Activated CD4-positive, alpha-beta T cell treated with anti-CD3 and anti-CD28 coated beads for 48 hours (primary cell): Measurements from ENCODE around the gene DIP2C.

Experiments used
- DNase-seq: peaks from one replicate; pipeline ENCODE4 v3.0.0-alpha.2; 2020

Gene DIP2C

DNA sequence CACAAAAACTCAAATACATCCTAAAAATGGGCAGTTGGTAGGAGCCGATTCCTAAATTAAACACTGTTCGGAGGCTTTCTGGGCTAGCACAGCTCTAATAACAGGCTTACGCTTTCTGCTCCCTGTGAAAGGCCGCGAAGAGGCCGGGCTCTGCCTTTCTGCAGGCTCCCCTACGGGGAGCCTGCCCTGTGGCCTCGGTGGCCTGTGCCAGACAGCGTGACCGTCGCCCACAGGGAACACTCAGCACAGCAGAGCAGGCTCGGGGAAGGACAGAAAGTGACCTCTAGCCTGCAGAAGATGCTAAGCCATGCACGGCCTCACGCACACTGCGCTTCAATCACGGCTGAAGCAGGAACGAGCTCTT is 64.2 kb downstream of the DIP2C start:
- DNase-seq, result no peak

DNA sequence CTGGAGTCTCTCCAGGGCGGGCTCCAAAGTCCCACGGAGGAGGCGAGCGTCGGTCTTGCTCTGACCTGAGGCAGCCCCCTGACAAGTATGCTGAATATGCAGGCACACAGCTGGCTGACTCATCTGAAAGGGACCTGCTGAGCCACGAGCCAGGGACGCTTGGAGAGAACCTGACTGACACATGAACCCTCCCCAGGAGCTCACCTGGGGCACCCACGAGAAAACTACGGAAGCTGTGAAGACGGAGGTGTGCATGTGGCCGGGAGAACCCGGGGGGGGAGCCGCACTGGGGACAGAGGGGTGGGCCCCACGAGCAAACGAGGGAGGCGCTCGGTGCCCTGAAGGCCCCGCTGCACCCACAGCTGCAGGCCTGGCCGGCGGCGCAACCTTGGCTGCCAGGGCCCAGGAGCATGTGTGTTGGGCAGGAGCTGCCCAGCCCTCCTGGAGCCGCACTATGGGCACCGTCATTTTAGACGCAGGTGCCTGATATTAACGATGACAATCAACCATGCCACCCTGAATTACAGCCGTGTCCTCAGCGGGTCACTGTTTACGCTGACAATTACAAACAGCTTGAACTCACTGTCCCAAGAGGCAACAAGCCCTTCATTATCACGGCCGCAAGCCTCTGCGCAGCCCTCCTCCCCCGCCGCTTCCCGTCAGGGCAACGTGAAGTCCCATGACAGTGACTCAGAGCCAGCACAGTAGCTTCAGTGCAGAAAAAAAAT is 64.7 kb downstream of the DIP2C start:
- no peak for DNase-seq

DNA sequence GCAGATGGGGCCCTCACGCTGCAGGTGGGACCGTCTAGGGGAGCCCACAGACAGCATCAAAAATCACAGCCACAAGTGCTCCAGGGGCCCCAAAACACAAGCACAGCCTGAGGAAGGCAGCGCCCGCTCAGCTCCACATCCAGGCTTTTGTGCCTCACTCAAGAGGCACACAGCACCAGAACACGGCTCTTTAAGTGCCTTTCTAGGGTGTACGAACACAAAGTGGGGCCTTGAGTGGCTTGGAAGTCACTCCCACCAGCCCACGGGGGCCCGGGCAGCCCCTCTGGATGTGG is 65.2 kb downstream of the DIP2C start:
- no peak for DNase-seq

DNA sequence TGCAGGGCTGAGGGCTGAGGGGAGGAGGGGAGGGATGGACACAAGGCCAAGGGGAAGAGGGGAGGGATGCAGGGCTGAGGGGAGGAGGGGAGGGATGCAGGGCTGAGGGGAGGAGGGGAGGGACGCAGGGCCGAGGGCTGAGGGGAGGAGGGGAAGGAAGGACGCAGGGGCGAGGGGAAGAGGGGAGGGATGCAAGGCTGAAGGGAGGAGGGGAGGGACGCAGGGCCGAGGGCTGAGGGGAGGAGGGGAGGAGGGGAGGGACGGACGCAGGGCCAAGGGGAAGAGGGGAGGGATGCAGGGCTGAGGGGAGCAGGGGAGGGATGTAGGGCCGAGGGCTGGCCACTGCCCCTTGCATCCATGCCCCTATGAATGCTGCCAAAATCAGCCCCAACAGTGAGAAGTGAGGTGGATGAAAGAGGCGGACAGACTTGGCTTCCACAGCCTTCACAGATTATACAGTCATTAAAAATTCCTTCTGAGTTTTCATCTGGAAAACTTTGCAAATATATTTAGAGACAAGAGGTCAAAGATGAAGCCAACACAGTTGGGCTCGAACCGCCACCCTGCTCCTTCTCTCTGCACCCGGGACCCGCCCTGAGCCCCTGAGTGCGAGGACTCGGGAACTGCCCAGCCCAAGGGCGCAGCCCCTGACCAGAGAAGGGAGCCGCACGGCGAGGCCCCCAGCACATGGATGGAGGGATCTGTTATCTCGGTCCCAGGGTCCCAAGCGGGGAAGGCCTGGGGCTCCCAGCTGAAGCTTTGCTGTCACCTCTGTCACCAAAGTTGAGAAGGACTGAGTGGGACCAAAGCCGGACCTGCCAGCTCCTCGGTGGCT is 65.8 kb downstream of the DIP2C start:
- DNase-seq, result no peak

GRCh38 chr10:623014-623413 is 66.5 kb downstream of the DIP2C start:
- DNase-seq, result no peak

GRCh38 chr10:621981-622740 is 67.3 kb downstream of the DIP2C start:
- DNase-seq, result no peak

GRCh38 chr10:621513-621912 is 68.0 kb downstream of the DIP2C start:
- DNase-seq, result no peak

GRCh38 chr10:620971-621370 is 68.5 kb downstream of the DIP2C start:
- DNase-seq, result no peak

DNA sequence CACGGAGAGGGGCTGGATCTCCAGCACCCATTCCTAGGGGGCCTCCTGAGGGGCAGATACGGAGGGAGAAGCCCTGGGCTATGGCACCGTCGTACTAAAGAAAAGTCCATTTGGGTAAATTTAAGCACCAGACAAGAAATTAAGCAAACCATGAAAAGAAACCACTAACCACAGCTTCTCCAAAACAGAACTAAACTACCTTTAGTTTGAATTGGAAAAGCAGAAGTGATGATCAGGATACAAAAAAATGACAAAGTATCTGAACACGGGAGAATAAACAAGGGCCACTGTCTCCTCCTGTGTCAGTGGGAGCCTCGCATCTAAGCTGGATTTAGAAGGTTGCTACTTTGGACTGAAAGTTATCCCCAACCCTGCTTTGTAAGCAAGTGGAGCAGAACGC is 69.1 kb downstream of the DIP2C start:
- DNase-seq, result no peak

- DNase-seq, result no peak
Observed at GRCh38 chr10:619710-620109, 69.8 kb downstream of the DIP2C start.

- DNase-seq, result no peak
Observed at GRCh38 chr10:618229-618989, 71.1 kb downstream of the DIP2C start.

DNA sequence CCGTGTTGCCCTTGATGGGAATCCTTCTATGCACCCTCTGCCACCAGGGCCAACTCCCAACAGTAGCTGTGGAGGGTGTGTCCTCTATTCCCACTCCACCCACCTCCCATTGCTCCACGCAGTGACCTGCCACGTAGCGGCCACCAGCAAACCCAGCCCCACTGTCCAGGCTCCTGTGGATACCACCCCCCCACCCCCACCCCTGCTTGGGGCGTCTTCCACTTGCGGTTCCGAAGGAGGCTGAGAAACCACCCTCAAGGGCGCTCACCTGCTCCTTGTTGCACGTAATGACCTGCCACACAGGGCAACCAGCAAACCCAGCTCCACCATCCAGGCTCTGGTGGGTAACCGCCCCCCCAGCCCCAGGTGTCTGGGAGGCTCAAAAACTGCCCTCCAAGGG is 72.0 kb downstream of the DIP2C start:
- no peak for DNase-seq

- no peak for DNase-seq
Observed at GRCh38 chr10:615583-616152, 73.8 kb downstream of the DIP2C start.

DNA sequence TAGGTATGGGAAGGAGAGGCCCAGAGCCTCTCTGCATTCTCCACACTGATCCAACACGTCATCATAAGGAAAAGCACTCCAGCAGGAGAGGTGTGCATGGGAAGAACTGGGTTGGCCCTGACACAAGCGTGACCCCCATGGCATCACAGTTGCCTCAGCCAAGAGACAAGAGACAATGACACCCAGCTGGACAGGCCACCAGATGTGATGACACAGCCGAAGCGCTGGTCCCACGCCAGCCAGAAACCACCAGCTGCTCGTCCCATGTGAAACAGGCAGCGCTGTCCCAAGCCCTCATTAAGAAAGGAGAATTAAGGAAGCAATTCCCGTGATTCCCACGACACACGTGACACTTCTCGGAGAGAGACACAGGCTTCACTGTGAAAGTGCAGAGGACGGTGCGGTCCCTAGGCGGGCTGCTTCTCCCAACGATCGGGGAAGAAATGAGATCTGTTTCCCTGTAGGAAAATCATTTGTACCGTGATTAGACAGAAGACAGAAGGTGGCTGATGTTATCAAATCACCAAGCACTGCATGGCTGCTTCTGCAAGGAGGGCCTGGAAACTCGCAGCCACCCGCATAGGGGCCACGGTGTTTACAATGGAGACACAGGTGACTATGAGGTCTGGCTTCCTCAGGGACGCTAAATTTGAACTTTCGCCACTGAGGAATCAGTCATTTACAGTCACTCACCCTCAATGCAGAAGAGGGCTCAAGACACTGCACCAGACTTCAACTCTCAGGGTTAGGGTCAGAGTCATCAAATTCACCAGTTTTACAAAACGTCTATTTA is 74.5 kb downstream of the DIP2C start:
- no peak for DNase-seq

DNA sequence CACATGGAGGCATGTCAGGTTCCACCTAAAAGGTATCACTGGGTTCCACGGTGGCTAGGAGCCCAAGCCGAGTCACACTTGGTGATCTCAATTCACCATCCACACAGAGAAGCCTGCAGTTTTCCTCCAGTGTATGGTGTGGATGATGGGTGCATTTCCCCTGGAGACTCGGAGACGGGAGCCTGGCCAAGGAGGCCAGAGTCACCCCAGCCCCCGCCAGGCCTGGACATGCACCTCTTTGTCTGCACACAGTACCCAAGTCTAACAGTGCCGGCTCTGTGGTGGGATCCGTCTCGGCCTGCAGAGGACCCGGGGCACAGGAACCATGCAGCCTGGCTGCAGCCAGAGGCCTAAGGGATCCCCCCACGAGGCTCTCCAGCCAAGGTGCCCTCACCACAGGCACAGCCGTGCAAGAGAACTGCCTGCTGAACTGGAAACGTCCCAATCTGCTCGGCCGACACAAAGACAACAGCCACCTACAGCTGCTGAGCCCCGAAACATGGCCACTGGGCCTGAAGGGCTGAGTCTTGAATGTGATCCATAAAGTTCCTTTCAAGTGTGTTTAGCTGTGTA is 75.2 kb downstream of the DIP2C start:
- no peak for DNase-seq

DNA sequence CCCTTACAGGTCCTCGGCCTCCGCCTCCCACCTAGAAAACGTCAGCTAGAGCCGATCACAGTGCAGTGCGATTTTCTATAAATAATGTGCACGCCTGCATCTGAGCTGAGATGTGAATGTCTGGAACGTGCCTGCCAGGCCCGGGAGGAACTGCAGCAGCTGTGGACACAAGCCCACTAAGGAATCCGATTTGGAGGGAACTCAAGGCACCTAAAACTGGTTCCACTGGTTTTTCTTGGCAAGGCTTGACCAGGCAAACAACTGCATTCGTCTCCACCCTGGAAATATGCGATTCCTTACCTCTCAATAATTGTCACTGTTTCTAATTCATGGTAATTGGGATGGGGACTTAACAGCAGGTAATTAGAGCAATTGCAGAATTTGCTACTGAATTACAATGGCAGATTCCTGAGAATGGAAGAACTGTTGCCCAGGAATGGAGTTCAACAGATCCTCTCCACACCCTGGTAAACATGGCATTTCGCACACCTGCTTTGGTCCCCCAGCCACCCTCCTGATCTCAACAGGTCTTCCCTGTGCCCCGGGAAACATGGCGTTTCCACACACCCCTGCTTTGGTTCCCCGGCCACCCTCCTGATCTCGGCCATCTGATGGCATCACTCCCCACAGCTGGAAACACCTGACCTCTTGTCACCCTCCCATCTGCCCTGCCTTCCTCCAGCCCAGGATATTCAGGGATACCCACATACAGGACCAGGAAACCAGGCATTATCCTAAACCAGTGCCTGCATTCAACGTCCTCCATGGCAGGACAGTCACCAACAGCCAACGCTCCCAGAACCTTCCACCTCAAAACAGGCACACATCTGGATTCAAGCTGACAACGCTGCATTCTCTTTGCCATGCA is 76.0 kb downstream of the DIP2C start:
- no peak for DNase-seq

DNA sequence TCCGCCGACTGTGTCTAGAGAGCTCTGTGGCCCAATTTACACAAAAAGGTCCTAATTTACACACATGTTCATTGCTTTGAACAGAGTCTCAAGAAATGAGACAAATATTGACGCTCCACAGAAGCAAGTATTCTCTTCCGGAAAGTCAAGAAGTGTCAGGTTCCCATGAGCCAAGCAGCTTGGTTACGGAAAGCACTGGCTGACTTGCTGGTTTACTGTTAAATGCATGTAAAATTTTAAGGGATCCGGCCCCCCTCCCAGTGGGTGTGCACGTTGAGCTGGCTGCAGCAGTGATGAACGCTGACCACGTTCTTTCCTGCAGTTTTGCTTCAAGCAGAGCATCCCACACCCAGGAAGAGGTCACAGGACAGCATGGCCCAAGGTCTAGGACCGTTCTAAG is 76.8 kb downstream of the DIP2C start:
- no peak for DNase-seq

DNA sequence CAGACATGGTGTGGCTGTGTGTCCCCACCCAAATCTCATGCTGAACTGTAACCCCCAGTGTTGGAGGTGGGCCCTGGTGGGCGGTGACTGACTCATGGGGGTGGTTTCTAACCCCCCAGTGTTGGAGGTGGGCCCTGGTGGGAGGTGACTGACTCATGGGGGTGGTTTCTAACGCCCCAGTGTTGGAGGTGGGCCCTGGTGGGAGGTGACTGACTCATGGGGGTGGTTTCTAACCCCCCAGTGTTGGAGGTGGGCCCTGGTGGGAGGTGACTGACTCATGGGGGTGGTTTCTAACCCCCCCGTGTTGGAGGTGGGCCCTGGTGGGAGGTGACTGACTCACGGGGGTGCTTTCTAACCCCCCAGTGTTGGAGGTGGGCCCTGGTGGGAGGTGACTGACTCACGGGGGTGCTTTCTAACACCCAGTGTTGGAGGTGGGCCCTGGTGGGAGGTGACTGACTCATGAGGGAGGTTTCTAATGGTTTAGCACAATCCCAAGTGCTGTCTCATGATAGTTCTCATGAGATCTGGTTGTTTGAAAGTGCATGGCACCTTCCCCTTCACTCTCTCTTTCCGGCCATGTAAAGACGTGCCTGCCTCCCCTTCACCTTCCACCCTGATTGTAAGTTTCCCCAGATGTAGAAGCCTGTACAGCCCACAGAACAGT is 78.7 kb downstream of the DIP2C start:
- DNase-seq, result peak; percentile 26

- no peak for DNase-seq
Observed at GRCh38 chr10:609868-610545, 79.5 kb downstream of the DIP2C start.
